Endothelial cell of umbilical vein (primary cell): ENCODE data around the gene PPP1R3D.

Source experiments
- EZH2 ChIP-seq: IDR thresholded peaks from 2 replicates; pipeline ENCODE4 v1.6.1; 2012; ENCODE audit warnings: borderline replicate concordance, low read depth, mild to moderate bottlenecking, moderate library complexity, low read length, inconsistent platforms; ENCODE audit not compliant: severe bottlenecking
- MYC ChIP-seq: IDR thresholded peaks from one replicate; pipeline ENCODE4 v1.6.1; 2011; ENCODE audit warnings: mild to moderate bottlenecking, low read depth, low read length
- POLR2A ChIP-seq: IDR thresholded peaks from 2 replicates; pipeline ENCODE4 v1.6.1; 2012; ENCODE audit warnings: low read depth, mild to moderate bottlenecking, control low read depth, low read length
- TF ChIP-seq, protein P1 (sequence below), 2 donors: IDR thresholded peaks; 1 replicate in 1 of 2; 2 replicates in 1 of 2; pipeline ENCODE4 v1.5.1; 2011; ENCODE audit warnings: low read length in 2 of 2, mild to moderate bottlenecking in 2 of 2, moderate library complexity in 2 of 2, control low read depth in 1 of 2, inconsistent platforms in 1 of 2, low read depth in 1 of 2; ENCODE audit not compliant: insufficient read depth in 1 of 2; ENCODE audit errors: extremely low read depth in 1 of 2

DNA sequence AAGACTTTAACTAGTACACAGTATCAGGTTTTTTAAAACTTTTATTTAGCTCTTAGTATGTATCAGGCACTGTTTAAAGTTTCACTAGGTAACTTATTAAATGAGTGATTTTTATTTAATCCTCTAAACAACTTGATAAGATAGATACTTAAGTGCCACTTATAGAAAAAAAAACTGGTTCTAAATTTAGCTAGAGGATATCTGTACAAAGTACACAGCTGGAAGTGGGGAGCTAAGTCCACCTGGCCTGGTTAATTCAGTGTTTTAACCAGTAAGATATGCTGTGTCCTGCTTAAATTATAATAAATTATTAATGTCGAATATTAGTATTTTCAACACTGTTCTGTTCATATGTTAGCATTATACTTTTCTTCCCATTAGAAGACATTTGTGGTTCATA, 44.2 kb downstream of the PPP1R3D start:
- TF ChIP-seq, protein P1, sequence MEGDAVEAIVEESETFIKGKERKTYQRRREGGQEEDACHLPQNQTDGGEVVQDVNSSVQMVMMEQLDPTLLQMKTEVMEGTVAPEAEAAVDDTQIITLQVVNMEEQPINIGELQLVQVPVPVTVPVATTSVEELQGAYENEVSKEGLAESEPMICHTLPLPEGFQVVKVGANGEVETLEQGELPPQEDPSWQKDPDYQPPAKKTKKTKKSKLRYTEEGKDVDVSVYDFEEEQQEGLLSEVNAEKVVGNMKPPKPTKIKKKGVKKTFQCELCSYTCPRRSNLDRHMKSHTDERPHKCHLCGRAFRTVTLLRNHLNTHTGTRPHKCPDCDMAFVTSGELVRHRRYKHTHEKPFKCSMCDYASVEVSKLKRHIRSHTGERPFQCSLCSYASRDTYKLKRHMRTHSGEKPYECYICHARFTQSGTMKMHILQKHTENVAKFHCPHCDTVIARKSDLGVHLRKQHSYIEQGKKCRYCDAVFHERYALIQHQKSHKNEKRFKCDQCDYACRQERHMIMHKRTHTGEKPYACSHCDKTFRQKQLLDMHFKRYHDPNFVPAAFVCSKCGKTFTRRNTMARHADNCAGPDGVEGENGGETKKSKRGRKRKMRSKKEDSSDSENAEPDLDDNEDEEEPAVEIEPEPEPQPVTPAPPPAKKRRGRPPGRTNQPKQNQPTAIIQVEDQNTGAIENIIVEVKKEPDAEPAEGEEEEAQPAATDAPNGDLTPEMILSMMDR (IDR thresholded peaks at IDR 0.05; ENCODE audit: extremely low read depth in 1 of 2, insufficient read depth in 1 of 2, low read depth in 1 of 2, low read length in 2 of 2) = no peak
- no peak for TF ChIP-seq EZH2
- no peak for TF ChIP-seq MYC
- TF ChIP-seq POLR2A = no peak
